Chondrocyte (in vitro differentiated cells): ENCODE data around the gene IRF1. TPM values are rescaled to one million over a fixed set of nuclear protein-coding genes. Genes with fewer than 3 reads are reported as not detected.

Experiments used
- DNase-seq: peaks from one replicate; pipeline ENCODE4 v3.0.0; 2021; ENCODE audit warnings: mixed read lengths, low spot score
- H3K27ac Mint-ChIP-seq: one replicate; pipeline ENCODE4 v1.8.0; 2021; ENCODE audit warnings: mild to moderate bottlenecking, moderate library complexity, mixed read lengths; ENCODE audit not compliant: unreplicated experiment
- H3K27me3 Mint-ChIP-seq: 2 replicates; pipeline ENCODE4 v1.8.0; 2021; ENCODE audit warnings: low read depth, mixed read lengths
- H3K36me3 Mint-ChIP-seq: 2 replicates; pipeline ENCODE4 v1.8.0; 2021; ENCODE audit warnings: low read depth, mixed read lengths
- H3K4me1 Mint-ChIP-seq: 2 replicates; pipeline ENCODE4 v1.8.0; 2021; ENCODE audit warnings: low read depth, mild to moderate bottlenecking, mixed read lengths
- H3K4me3 Mint-ChIP-seq: one replicate; pipeline ENCODE4 v1.8.0; 2021; ENCODE audit warnings: mild to moderate bottlenecking, moderate library complexity, mixed read lengths; ENCODE audit not compliant: unreplicated experiment
- H3K9me3 Mint-ChIP-seq: 2 replicates; pipeline ENCODE4 v1.8.0; 2021; ENCODE audit warnings: low read depth, mixed read lengths
- CTCF ChIP-seq: fragments of 200-600 bp; sonication (generic); IDR thresholded peaks from 2 replicates; pipeline ENCODE4 v1.5.0; 2021; ENCODE audit warnings: antibody characterized with exemption, mild to moderate bottlenecking, moderate library complexity
- total RNA-seq: library from RNA; stranded (reverse); gene quantifications from 3 replicates; pipeline ENCODE4 v1.2.1, GENCODE V29; 2021

Gene IRF1
- total RNA-seq, 1 donor from 2014 or later: 16.3 TPM

GRCh38 chr5:132484391-132484725 lies 6.2 kb downstream of the IRF1 start:
- H3K4me3 Mint-ChIP-seq: no peak overlapping the region
- no peak for TF ChIP-seq CTCF
- peaks cover 26% of the 10 kb centered on the region for H3K36me3 Mint-ChIP-seq
- H3K27me3 Mint-ChIP-seq: no peaks in the 10 kb centered on the region
- H3K9me3 Mint-ChIP-seq: no peaks in the 10 kb centered on the region
- peak; percentile 47 for DNase-seq
- H3K4me1 Mint-ChIP-seq: peaks cover 17% of the 10 kb centered on the region
- H3K27ac Mint-ChIP-seq: no peak overlapping the region

GRCh38 chr5:132483661-132484390 lies 6.7 kb downstream of the IRF1 start:
- H3K36me3 Mint-ChIP-seq: peaks cover 26% of the 10 kb centered on the region
- TF ChIP-seq CTCF: no peak
- H3K27me3 Mint-ChIP-seq: no peaks in the 10 kb centered on the region
- no peaks in the 10 kb centered on the region for H3K9me3 Mint-ChIP-seq
- no peak overlapping the region for H3K27ac Mint-ChIP-seq
- H3K4me3 Mint-ChIP-seq: no peak overlapping the region
- peaks cover 16% of the 10 kb centered on the region for H3K4me1 Mint-ChIP-seq
- peak; percentile 48 for DNase-seq

GRCh38 chr5:132483101-132483500 lies 7.5 kb downstream of the IRF1 start:
- TF ChIP-seq CTCF: no peak
- DNase-seq: peak; percentile 2
- H3K4me1 Mint-ChIP-seq: peaks cover 17% of the 10 kb centered on the region
- H3K27ac Mint-ChIP-seq: no peak overlapping the region
- H3K36me3 Mint-ChIP-seq: peaks cover 26% of the 10 kb centered on the region
- H3K27me3 Mint-ChIP-seq: no peaks in the 10 kb centered on the region
- no peak overlapping the region for H3K4me3 Mint-ChIP-seq
- no peaks in the 10 kb centered on the region for H3K9me3 Mint-ChIP-seq

GRCh38 chr5:132481596-132482211 lies 8.9 kb downstream of the IRF1 start:
- Mint-ChIP-seq H3K9me3 (no peaks in the 10 kb centered on the region), H3K4me1 (peaks cover 18% of the 10 kb centered on the region), H3K4me3 (no peak overlapping the region), H3K27me3 (no peaks in the 10 kb centered on the region), H3K36me3 (peaks cover 20% of the 10 kb centered on the region), H3K27ac (peak overlapping the region; percentile 8)
- DNase-seq: peak; percentile 5
- no peak for TF ChIP-seq CTCF

GRCh38 chr5:132480893-132481595 lies 9.5 kb downstream of the IRF1 start:
- TF ChIP-seq CTCF: no peak
- Mint-ChIP-seq H3K36me3 (peaks cover 18% of the 10 kb centered on the region), H3K27me3 (no peaks in the 10 kb centered on the region), H3K4me3 (no peak overlapping the region), H3K27ac (peak overlapping the region; percentile 8), H3K9me3 (no peaks in the 10 kb centered on the region), H3K4me1 (peaks cover 19% of the 10 kb centered on the region)
- peak; percentile 11 for DNase-seq
